Astrocyte of the spinal cord (primary cell): Measurements from ENCODE around the gene MOCOS.

Experiments used
- DNase-seq: peaks from one replicate; pipeline ENCODE4 v3.0.0; 2011; ENCODE audit warnings: low read depth, low spot score
- H3K4me3 ChIP-seq: 2 replicates; pipeline ENCODE4 v1.5.1; 2011; ENCODE audit warnings: low read depth, mild to moderate bottlenecking, low read length, moderate library complexity
- in situ Hi-C: cut with HindIII; loops from 2 replicates; pipeline ENCODE4 v1.10.0; 2017; ENCODE audit warnings: low sequenced_read_pairs
- TF ChIP-seq, protein P1 (sequence below): IDR thresholded peaks from 2 replicates; pipeline ENCODE4 v1.5.1; 2012; ENCODE audit warnings: low read depth, mild to moderate bottlenecking, low read length, inconsistent platforms

MOCOS gene

DNA sequence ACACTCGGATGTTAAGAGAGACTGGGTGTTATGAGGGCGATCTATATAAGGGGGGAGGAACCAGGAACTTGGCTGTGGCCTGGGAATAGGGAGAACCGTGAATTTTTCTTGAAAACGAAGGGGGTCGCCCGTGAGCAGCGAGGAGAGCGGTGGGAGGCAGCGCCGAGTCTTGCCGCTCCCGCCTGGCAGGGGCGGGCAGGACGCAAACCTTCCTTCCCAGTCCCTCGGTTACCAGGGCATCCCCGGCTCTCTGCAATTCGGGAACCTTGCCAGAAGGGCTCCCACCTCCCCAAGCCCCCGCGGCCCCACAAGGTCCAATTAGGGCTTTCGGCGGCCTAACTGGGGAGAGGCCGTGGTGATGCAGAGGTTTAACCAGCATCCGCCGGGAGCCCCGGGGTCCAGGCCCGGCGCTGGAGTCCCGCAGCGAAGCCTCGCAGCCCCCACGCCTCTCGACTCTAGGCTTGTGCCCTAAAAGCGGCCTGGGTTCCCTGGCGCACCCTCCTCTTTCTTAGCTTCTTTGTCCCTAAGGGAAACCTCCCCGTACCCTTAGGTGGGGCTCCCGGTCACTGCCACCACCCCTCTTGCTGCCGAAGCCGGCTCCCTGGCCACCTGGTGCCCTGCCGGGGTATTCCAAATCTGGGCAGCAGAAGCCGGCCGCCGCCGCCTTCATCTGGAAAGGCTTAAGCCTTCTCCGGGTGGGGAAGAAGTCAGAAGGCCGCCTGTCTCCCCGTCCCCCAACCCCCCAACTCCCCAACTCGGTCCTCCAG lies 109.5 kb downstream of the MOCOS start:
- peak overlapping the region; percentile 54 for H3K4me3 ChIP-seq
- DNase-seq, result peak; percentile 83
- TF ChIP-seq, protein P1, sequence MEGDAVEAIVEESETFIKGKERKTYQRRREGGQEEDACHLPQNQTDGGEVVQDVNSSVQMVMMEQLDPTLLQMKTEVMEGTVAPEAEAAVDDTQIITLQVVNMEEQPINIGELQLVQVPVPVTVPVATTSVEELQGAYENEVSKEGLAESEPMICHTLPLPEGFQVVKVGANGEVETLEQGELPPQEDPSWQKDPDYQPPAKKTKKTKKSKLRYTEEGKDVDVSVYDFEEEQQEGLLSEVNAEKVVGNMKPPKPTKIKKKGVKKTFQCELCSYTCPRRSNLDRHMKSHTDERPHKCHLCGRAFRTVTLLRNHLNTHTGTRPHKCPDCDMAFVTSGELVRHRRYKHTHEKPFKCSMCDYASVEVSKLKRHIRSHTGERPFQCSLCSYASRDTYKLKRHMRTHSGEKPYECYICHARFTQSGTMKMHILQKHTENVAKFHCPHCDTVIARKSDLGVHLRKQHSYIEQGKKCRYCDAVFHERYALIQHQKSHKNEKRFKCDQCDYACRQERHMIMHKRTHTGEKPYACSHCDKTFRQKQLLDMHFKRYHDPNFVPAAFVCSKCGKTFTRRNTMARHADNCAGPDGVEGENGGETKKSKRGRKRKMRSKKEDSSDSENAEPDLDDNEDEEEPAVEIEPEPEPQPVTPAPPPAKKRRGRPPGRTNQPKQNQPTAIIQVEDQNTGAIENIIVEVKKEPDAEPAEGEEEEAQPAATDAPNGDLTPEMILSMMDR, result peak; percentile 65
- in situ Hi-C loops, result no loop called here

GRCh38 chr18:36297417-36298125 lies 110.3 kb downstream of the MOCOS start, which contains the start of gene FHOD3:
TSS of gene FHOD3 (plus strand) at chr18:36297713. CDS start at chr18:36297836, 123 bp downstream.
- DNase-seq, result peak; percentile 70
- H3K4me3 ChIP-seq, result peak within 1 kb of the TSS; percentile 54
- in situ Hi-C loops, result no loop called here
- TF ChIP-seq, protein P1, result no peak

DNA sequence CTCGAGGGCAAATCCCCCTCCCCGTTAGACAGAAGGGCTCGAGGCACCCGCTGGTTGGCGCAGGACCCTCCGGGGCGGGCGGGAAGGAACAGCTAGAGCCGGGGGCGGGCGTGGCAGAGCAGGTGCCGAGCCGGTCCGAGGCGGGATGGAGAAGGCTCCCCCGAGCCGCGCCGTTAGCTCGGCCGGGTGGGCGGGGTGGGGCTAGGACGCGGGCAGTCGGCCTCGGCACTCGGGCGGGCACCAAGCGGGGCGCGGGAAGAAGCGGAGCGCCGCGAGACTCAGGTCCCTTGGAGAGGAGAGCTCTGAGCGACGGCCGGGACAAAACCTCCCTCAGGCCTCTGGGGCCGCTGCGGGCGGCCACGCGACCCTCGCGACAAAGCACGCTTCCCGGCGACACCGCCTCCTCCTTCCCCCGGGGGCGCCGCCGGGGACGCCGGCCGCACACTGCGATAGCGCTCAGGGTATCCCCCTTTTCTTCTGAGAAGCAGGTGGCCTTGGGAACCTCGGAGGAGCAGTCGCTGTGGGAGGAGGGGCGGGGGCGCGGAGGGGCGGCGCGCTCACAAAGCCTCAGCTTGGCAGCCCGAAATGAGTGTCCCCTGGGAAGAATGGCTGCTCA lies 110.9 kb downstream of the MOCOS start:
- in situ Hi-C loops, result no loop called here
- DNase-seq, result no peak
- peak overlapping the region; percentile 54 for H3K4me3 ChIP-seq
- TF ChIP-seq, protein P1, result no peak

DNA sequence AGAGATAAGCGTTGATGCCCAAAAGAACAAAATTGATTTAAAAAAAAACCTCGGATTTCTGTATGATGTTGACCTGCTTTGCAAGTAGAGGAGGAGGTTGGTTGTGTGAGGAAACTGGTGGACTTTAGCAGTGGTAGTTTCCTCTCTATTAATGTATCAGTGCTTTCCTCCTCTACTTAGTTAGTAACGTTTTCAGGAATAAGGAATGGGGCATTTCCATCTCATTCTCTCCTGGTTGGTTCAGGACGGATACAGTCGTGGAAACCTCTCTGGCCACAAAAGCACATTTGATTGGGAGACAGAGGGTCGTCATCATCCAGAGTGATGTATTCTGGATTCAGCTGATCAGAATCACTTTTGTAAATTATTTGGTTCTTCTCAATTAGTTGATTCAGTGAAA lies 111.7 kb downstream of the MOCOS start:
- TF ChIP-seq, protein P1, result no peak
- in situ Hi-C loops, result no loop called here
- H3K4me3 ChIP-seq, result peak overlapping the region; percentile 54
- no peak for DNase-seq

DNA sequence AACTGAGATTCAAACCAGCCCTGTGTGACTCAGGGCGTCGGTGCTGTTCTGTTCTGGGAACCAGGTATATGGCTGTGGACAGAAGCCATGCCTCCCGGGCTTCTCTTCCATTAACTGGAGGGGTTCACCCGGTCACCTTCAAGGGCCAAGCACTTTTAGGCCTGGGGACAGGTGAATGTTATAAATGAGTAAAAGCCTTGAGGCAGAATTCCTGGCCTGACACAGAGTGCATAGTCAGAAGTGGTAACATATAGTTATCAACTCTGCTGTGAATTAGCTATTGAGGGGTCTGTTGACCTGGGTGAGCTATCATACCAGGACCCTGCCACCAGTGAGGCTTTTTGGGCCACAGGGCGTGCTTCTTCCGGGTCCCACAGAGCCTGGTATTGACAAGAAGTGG lies 112.9 kb downstream of the MOCOS start:
- no peak for DNase-seq
- in situ Hi-C loops, result no loop called here
- H3K4me3 ChIP-seq, result no peak overlapping the region
- TF ChIP-seq, protein P1, result no peak

DNA sequence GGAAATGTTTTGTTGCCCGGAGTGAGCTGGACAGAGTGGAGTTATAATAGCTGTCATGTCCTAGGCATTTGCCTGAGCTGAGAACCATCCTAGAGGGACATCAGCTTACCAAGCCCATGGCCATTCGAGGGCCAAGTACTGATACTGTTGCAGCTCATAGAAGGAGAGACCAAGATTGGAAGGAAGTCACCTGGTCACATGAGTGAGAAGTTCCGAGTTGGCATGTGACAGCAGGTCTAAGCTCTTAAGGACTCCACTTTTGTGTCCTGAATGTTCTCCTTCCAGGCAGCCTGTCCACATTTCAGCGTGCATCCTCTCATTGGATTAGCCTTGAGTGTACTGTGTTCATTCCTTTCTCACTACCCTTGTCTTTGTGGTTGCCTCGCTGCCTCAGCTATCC lies 114.6 kb downstream of the MOCOS start:
- H3K4me3 ChIP-seq, result no peak overlapping the region
- DNase-seq, result no peak
- TF ChIP-seq, protein P1, result no peak
- in situ Hi-C loops, result no loop called here
